GM12865 (cell line): ENCODE measurements around the gene POU2F1.

Source experiments
- DNase-seq: peaks from one replicate; pipeline ENCODE4 v3.0.0; 2010; ENCODE audit warnings: low read depth
- H3K4me3 ChIP-seq: 2 replicates; pipeline ENCODE4 v1.5.1; 2011; ENCODE audit warnings: mild to moderate bottlenecking, low read depth, low read length, control low read depth
- TF ChIP-seq, protein P1 (sequence below): IDR thresholded peaks from 2 replicates; pipeline ENCODE4 v1.5.1; 2011; ENCODE audit warnings: low read length, control low read depth, low read depth, inconsistent platforms; ENCODE audit not compliant: insufficient read depth; ENCODE audit errors: missing control alignments

The POU2F1 gene

DNA sequence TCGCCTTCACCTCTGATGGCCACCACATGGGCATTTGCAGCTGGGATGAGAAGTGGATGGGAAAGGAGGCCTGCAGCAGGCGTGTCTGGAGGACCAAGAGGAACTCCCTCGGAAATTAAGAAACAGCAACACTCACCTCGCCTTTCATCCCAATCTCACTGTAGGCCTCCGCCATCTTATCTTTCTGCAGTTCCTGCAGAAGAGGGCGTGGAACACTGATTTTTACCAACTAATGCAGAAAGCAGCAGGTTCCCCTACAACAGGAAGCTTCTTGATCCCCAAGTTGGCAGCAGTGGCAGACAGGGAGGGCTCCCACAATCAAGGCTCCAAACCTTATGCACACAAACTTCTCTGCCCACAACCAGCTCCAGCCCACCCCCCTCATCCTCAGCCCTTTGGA lies 213.2 kb downstream of the POU2F1 start:
- TF ChIP-seq, protein P1, sequence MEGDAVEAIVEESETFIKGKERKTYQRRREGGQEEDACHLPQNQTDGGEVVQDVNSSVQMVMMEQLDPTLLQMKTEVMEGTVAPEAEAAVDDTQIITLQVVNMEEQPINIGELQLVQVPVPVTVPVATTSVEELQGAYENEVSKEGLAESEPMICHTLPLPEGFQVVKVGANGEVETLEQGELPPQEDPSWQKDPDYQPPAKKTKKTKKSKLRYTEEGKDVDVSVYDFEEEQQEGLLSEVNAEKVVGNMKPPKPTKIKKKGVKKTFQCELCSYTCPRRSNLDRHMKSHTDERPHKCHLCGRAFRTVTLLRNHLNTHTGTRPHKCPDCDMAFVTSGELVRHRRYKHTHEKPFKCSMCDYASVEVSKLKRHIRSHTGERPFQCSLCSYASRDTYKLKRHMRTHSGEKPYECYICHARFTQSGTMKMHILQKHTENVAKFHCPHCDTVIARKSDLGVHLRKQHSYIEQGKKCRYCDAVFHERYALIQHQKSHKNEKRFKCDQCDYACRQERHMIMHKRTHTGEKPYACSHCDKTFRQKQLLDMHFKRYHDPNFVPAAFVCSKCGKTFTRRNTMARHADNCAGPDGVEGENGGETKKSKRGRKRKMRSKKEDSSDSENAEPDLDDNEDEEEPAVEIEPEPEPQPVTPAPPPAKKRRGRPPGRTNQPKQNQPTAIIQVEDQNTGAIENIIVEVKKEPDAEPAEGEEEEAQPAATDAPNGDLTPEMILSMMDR, result no peak
- no peak for DNase-seq
- no peak overlapping the region for H3K4me3 ChIP-seq

DNA sequence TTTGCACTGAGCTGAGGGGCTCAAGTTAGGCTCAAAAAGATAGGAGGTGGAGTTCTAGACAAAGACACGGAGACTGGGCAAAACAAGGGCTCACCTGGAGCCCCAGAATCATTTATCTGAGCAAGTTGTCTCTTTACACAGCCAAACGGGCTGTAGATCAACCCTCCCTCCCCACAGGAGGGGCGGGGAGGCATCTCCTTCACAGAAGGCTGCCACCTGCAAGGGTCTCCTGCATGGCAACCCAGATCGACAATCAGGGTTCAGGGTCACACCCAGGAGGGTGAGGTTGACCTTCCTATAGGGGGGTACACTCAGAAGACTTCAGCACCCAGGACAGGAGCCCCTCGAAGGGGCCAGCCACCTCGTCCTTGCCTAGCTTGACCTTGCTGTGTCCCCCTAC lies 213.6 kb downstream of the POU2F1 start:
- TF ChIP-seq, protein P1, result no peak
- no peak overlapping the region for H3K4me3 ChIP-seq
- DNase-seq, result no peak

DNA sequence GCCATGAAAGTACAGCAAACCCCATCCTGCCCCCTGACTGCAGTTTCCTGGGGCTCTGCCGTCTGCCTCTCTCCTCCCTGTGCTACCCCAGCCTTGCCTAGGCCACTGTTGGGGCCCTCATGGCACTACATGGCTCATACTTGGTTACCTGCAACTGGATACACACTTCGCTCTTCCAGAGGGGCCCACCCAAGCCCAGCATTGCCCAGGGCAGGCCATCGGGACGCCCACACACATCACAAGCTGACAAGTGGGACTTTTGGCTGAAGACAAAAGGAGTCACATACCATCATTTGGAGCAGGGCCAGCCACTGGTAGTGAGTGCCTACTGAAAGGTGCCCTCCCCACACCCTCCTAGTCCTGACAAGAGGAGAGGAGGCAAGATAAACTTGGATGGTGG lies 214.8 kb downstream of the POU2F1 start:
- TF ChIP-seq, protein P1, result no peak
- no peak for DNase-seq
- H3K4me3 ChIP-seq, result no peak overlapping the region

DNA sequence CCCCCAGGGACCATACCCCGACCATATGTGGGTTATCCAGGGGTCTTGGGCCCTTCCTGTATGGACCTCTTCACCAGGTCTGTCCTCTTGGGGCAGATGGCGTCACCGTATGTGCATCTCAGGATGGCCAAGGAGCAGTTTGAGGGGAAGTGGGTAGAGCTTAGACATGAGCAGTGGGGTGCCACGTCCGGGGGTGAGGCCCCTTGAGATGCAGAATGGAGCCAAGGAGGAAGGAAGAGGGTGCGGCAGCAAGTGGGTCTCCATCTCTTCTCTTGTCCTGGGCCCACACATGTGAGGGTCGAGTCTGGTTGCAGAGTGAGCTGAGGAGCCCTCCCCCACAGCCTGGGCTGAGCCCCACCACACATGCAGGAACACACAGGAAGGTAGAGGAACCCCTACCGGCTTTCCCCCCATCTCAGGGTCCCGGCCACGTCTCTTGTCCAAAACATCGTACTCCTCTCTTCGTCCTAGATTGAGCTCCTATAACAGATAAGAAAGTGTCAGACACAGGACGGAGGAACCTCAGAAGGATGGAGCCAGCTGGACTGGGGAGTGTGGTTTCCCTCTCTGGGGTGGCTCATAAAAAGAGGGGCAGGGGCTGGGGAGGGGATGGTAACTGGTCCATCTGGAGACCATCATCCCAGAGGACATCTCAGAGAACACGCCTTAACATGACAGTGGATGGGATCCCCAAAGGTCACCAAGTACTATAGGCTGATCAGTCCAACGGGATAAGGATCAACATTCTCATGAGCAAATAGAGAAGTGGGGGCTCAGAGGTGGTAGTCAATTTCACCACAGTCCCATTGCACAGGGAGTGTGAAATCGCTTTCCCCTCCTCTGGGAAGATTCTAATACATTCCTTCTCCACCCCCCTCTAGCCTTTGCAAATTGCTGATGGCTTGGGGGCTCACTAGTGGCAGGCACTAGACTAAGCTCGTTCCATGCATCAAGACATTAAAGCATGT lies 217.8 kb downstream of the POU2F1 start:
- DNase-seq, result no peak
- TF ChIP-seq, protein P1, result no peak
- no peak overlapping the region for H3K4me3 ChIP-seq

DNA sequence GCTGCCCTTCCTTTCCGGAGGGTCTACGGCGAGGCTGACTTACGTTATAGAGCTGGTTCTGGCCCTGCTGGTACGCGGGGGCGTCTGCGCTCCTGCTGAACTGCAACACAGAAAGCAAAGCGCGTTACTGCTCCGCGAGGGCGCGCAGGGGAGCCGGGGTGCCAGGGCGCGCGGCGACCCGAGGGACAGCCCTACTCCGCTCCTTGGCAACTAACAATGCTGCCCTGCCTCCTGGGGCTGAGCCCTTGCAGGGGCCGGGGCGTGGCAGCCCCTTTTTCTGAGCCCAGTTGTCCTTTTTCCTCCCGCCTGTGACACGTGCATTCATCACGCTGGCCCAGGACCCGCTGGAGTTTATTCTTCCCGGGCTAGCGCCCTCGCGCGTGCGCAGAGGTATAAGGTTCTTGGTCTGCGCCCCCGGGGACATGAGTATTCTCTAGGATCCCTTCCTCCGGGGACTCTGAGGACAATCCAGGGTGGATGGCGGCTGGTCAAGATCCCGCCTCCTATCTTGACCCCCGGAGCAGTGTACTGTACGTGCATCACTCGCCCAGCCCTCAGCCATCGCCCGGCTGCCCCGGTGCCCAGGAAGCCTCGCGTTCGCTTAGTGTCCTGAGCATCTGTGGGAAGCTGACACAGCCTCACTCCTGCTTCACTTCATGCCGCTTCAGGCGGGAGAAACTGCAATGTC lies 218.8 kb downstream of the POU2F1 start:
- peak; percentile 46 for DNase-seq
- H3K4me3 ChIP-seq, result peak overlapping the region; percentile 63
- TF ChIP-seq, protein P1, result no peak

DNA sequence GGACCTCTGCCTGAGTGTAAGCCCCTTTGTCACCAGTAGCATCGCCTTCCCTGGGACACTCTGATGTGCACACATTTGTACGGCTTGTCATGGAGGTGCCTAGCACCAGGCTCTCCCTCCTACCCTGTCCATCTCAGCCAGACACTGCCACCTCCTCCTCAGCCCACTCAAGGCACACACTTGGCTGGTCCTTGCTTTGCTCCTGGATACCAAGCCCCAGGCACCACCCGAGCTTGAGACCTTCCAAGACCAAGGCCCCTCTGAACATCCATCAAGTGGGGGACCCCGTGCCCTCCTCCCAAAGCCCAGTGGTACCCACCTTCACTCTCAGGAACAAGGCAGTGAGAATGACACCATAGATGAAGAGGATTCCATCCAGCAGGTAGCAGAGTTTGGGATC lies 219.7 kb downstream of the POU2F1 start:
- no peak overlapping the region for H3K4me3 ChIP-seq
- TF ChIP-seq, protein P1, result no peak
- no peak for DNase-seq
